Kidney (tissue), 14 donors: Measurements from ENCODE around the gene MARK4. TPM values are rescaled to one million over a fixed set of nuclear protein-coding genes. Genes with fewer than 3 reads are reported as not detected.
"Not testable (repeated sequence)": the region's sequence is repeated elsewhere in the genome, so short reads cannot be mapped to it uniquely, and the experiment has no call there.

Experiments
- DNase-seq, 5 donors: peaks; one replicate each; pipeline ENCODE4 v3.0.0-alpha.2; 2013 to 2020
- FAIRE-seq: peaks from 2 replicates; lab custom pipeline; 2012; peaks lifted over from hg19 to GRCh38; lab: Jason Lieb, UNC
- H3K27ac ChIP-seq, 2 donors: one replicate each; pipeline ENCODE4 v1.7.0; 2013; ENCODE audit warnings: low read depth in 2 of 2, low read length in 2 of 2, inconsistent platforms in 1 of 2
- H3K27me3 ChIP-seq: one replicate; pipeline ENCODE4 v1.7.1; 2013; ENCODE audit warnings: low read length, inconsistent platforms; ENCODE audit not compliant: control insufficient read depth, insufficient read depth
- H3K36me3 ChIP-seq, 3 donors: one replicate each; pipeline versions ENCODE4 v1.7.0 to v1.7.1; 2013; ENCODE audit warnings: low read length in 3 of 3, control low read depth in 1 of 3, inconsistent platforms in 1 of 3; ENCODE audit not compliant: insufficient read depth in 3 of 3, control insufficient read depth in 2 of 3
- H3K4me1 ChIP-seq, 3 donors: one replicate each; pipeline versions ENCODE4 v1.7.0 to v1.7.1; 2013; ENCODE audit warnings: low read length in 3 of 3, inconsistent platforms in 1 of 3, low read depth in 1 of 3; ENCODE audit not compliant: control insufficient read depth in 2 of 3, insufficient read depth in 2 of 3
- H3K4me3 ChIP-seq, 3 donors: one replicate each; pipeline versions ENCODE4 v1.7.0 to v1.8.1; 2013; ENCODE audit warnings: low read length in 3 of 3, control low read depth in 1 of 3, inconsistent platforms in 1 of 3
- H3K9ac ChIP-seq, 3 donors: one replicate each; pipeline versions ENCODE4 v1.7.0 to v1.7.1; 2013; ENCODE audit warnings: low read length in 3 of 3, control low read depth in 1 of 3, inconsistent platforms in 1 of 3
- H3K9me3 ChIP-seq, 3 donors: one replicate each; pipeline versions ENCODE4 v1.7.0 to v1.7.1; 2013; ENCODE audit warnings: low read length in 3 of 3, control low read depth in 1 of 3, inconsistent platforms in 1 of 3; ENCODE audit not compliant: control insufficient read depth in 2 of 3, insufficient read depth in 1 of 3
- CTCF ChIP-seq: IDR thresholded peaks from 3 replicates; pipeline ENCODE4 v1.5.1; 2012; ENCODE audit warnings: mild to moderate bottlenecking, moderate library complexity, borderline replicate concordance; ENCODE audit not compliant: insufficient read depth; ENCODE audit errors: extremely low read depth
- intact Hi-C: fragments of 100-400 bp; cut with DNase I; formaldehyde crosslinking; loops from one replicate; pipeline ENCODE4 v1.11.1; 2022
- polyA plus RNA-seq: library from polyadenylated mRNA; stranded (reverse); fragments of 350-450 nt; fragmentation: Illumina TruSeq; extraction: RNeasy Lipid Tissue Mini Kit (QIAGEN cat#74804); gene quantifications from one replicate; pipeline ENCODE4 v1.2.3, GENCODE V29; 2014; ENCODE audit warnings: low read depth, low replicate concordance; ENCODE audit not compliant: insufficient read depth
- total RNA-seq: library from RNA; stranded (reverse); fragmentation: NEBNext Ultra II Directional; extraction: Animal tissue kit (Norgen Biotek cat#: 25700); gene quantifications from one replicate; pipeline ENCODE4 v1.2.1, GENCODE V29; 2021
- donor health status: control.
- donor health status: control.
- donor health status: control.
- donor health status: control.
- donor health status: control.
- donor health status: DM: yes; HTN: yes; CAD: no.
- donor health status: Normal renal cell carcinoma (clear cell type).

The MARK4 gene
- total and polyA plus RNA-seq, 2 donors from 2014 or later: 13.6 to 29.7 TPM

DNA sequence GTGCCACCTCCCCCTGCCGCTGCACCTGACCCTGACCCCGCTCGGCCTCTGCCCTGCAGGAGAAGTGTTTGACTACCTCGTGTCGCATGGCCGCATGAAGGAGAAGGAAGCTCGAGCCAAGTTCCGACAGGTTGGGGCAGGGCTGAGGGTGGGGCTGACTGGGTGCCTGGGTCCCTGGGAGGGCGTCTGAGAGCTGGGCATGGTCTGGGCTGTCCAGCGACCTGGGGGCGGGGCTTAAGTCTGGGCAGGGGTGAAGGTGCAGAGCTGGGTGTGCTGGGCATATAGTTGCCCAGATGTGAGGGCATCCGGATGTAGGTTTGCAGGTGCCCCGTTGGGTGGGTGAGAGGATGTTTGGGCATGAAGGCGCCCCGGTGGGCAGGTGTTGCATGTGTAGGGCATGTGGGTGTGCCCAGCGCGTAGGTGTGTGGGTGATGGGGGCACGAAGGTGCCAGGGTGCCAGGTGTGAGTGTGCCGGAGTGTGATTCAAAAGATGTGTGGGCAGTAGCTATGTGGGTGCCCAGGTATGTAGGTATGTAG lies 13.8 kb downstream of the MARK4 start:
- H3K27ac ChIP-seq: no peak overlapping the region
- H3K4me3 ChIP-seq: no peak overlapping the region
- no peaks in the 10 kb centered on the region for H3K4me1 ChIP-seq
- no peak for FAIRE-seq
- no peaks in the 10 kb centered on the region for H3K9me3 ChIP-seq
- no peak for TF ChIP-seq CTCF
- H3K36me3 ChIP-seq: peaks cover 0 to 2% (median 0%) of the 10 kb centered on the region in 3 donors
- no peaks in the 10 kb centered on the region for H3K27me3 ChIP-seq
- intact Hi-C loops: no loop called here
- no peak for DNase-seq
- no peak overlapping the region for H3K9ac ChIP-seq

GRCh38 chr19:45265375-45265774 lies 14.3 kb downstream of the MARK4 start:
- no peak for TF ChIP-seq CTCF
- H3K27ac ChIP-seq: no peak overlapping the region
- no peaks in the 10 kb centered on the region for H3K4me1 ChIP-seq
- no peaks in the 10 kb centered on the region for H3K27me3 ChIP-seq
- no peak overlapping the region for H3K4me3 ChIP-seq
- DNase-seq (no peak), FAIRE-seq (no peak)
- intact Hi-C loops: no loop called here
- no peak overlapping the region for H3K9ac ChIP-seq
- H3K9me3 ChIP-seq: no peaks in the 10 kb centered on the region
- peaks cover 0 to 2% (median 2%) of the 10 kb centered on the region in 3 donors for H3K36me3 ChIP-seq

- Histone ChIP-seq H3K27ac (no peak overlapping the region), H3K4me3 (no peak overlapping the region), H3K9ac (no peak overlapping the region), H3K36me3 (peaks cover 2 to 10% (median 9%) of the 10 kb centered on the region in 3 donors), H3K27me3 (no peaks in the 10 kb centered on the region), H3K4me1 (no peaks in the 10 kb centered on the region), H3K9me3 (no peaks in the 10 kb centered on the region)
- TF ChIP-seq CTCF: no peak
- DNase-seq: no peak
- no peak for FAIRE-seq
- intact Hi-C loops: no loop called here
Observed at GRCh38 chr19:45267296-45267695, 16.2 kb downstream of the MARK4 start.

DNA sequence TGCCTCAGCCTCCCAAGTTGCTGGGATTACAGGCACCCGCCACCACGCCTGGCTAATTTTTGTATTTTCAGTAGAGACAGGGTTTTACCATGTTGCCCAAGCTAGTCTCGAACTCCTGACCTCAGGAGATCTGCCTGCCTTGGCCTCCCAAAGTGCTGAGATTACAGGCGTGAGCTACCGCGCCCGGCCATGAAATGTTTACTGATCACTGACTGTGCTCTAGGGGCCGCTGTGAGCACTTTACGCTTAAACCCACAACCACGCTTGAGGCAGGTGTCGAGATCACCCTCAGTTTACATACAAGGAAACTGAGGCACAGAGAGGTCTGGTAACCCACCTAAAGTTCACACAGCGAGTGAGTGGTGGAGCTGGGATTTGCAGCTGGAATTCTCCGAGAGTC lies 18.9 kb downstream of the MARK4 start:
- H3K9ac ChIP-seq, H3K27me3 ChIP-seq, FAIRE-seq, H3K4me3 ChIP-seq, intact Hi-C loops, H3K9me3 ChIP-seq, H3K4me1 ChIP-seq, H3K27ac ChIP-seq, DNase-seq: not testable (repeated sequence)
- H3K36me3 ChIP-seq: peaks cover 2 to 11% (median 9%) of the 10 kb centered on the region in 3 donors
